HepG2 (cell line): Measurements from ENCODE around the gene PHYH. TPM values are rescaled to one million over a fixed set of nuclear protein-coding genes. Genes with fewer than 3 reads are reported as not detected.

Experiments
- ATAC-seq: fragments of 200-7000 bp; cut with Tn5 transposase; 3 replicates; pipeline ENCODE4 v1.9.1; 2020; ENCODE audit warnings: mild to moderate bottlenecking, moderate library complexity
- BruUV-seq: library from RNA; stranded (reverse); fragments of 400-500 nt; replicated peaks from 2 replicates; lab custom pipeline; 2021; lab: Mats Ljungman, UMichigan
- CTCF ChIA-PET: fragments of 300-600 bp; formaldehyde crosslinking; extraction: SDS; loops from one replicate; lab custom pipeline; 2021; ENCODE audit warnings: low total read pairs, inconsistent platforms, low intra/inter-chr PET ratio; lab: Yijun Ruan, JAX
- POLR2A ChIA-PET: fragments of 350-600 bp; sonication (Branson Sonifier 250); formaldehyde crosslinking; loops from one replicate; lab custom pipeline; 2020; ENCODE audit warnings: antibody characterized with exemption, inconsistent platforms; lab: Yijun Ruan, JAX
- DNase-seq: peaks from one replicate; pipeline ENCODE4 v3.0.0-alpha.2; 2015; ENCODE audit warnings: low spot score
- FAIRE-seq: peaks from 3 replicates; lab custom pipeline; 2011; peaks lifted over from hg19 to GRCh38; lab: Jason Lieb, UNC
- H2AFZ ChIP-seq: one replicate; pipeline ENCODE4 v1.6.1; 2011; ENCODE audit warnings: low read length, inconsistent platforms
- H3K27ac ChIP-seq: fragments of 300-600 bp; 3 replicates; pipeline ENCODE4 v1.8.0; 2011; ENCODE audit warnings: mixed run types, mild to moderate bottlenecking, mixed read lengths, low read length, inconsistent platforms; ENCODE audit not compliant: insufficient read depth; ENCODE audit errors: extremely low read length
- H3K27me3 ChIP-seq, 2 experiments: fragments of 200-600 bp in 1 of 2; 2 replicates in 1 of 2; 3 replicates in 1 of 2; pipeline versions ENCODE4 v1.6.0 to v1.8.0; 2011; ENCODE audit warnings: low read length in 2 of 2, mild to moderate bottlenecking in 2 of 2, moderate library complexity in 2 of 2, inconsistent platforms in 1 of 2; ENCODE audit not compliant: insufficient read depth in 2 of 2, control insufficient read depth in 1 of 2
- H3K36me3 ChIP-seq, 2 experiments: fragments of 200-600 bp in 1 of 2; replicated peaks in 1 of 2; 2 replicates in 1 of 2; 3 replicates in 1 of 2; pipeline versions ENCODE4 v1.5.1 to v1.8.0; 2011; ENCODE audit warnings: low read length in 2 of 2, inconsistent platforms in 1 of 2; ENCODE audit not compliant: insufficient read depth in 2 of 2, control insufficient read depth in 1 of 2
- H3K4me1 ChIP-seq: 2 replicates; pipeline ENCODE4 v1.5.1; 2012; ENCODE audit warnings: low read length, inconsistent platforms; ENCODE audit not compliant: insufficient read depth
- H3K4me2 ChIP-seq: 2 replicates; pipeline ENCODE4 v1.6.0; 2011; ENCODE audit warnings: low read depth, low read length, inconsistent platforms
- H3K4me3 ChIP-seq, 3 experiments: fragments of 200-600 bp in 1 of 3; sonication (generic), shearing (Covaris generic) in 1 of 3; replicated peaks in 1 of 3; 2 replicates each; pipeline ENCODE4 v1.5.1; 2011 to 2016; ENCODE audit warnings: low read length in 3 of 3, inconsistent platforms in 2 of 3, low read depth in 2 of 3, mild to moderate bottlenecking in 2 of 3, control low read depth in 1 of 3, mixed read lengths in 1 of 3; ENCODE audit not compliant: insufficient read depth in 1 of 3
- H3K79me2 ChIP-seq: one replicate; pipeline ENCODE4 v1.6.1; 2011; ENCODE audit warnings: low read length, inconsistent platforms; ENCODE audit not compliant: insufficient read depth
- H3K9ac ChIP-seq: 2 replicates; pipeline ENCODE4 v1.6.0; 2011; ENCODE audit warnings: mild to moderate bottlenecking, low read depth, low read length, inconsistent platforms; ENCODE audit not compliant: insufficient read depth
- H3K9me3 ChIP-seq: 2 replicates; pipeline ENCODE4 v1.5.1; 2012; ENCODE audit warnings: mild to moderate bottlenecking, low read length
- H4K20me1 ChIP-seq: 2 replicates; pipeline ENCODE4 v1.6.0; 2011; ENCODE audit warnings: inconsistent platforms, mild to moderate bottlenecking, low read length, moderate library complexity; ENCODE audit not compliant: insufficient read depth
- HNF4A ChIP-seq: sonication (generic); formaldehyde crosslinking; IDR thresholded peaks from 2 replicates; pipeline ENCODE4 v1.4.0; 2020; ENCODE audit warnings: missing genetic modification reagents
- MAFF ChIP-seq: IDR thresholded peaks from 2 replicates; pipeline ENCODE4 v1.6.1; 2011; ENCODE audit warnings: low read depth, low read length, improper control_type of control experiment
- MAFK ChIP-seq, 2 experiments: IDR thresholded peaks in 1 of 2; conservative IDR thresholded peaks in 1 of 2; 2 replicates each; pipeline ENCODE4 v1.6.1; 2011; ENCODE audit warnings: improper control_type of control experiment in 2 of 2, low read length in 2 of 2
- MED1 ChIP-seq: sonication (generic); formaldehyde crosslinking; IDR thresholded peaks from 2 replicates; pipeline ENCODE4 v1.4.0; 2020; ENCODE audit warnings: missing genetic modification reagents
- SMARCC2 ChIP-seq: fragments of 450-650 bp; IDR thresholded peaks from 2 replicates; pipeline ENCODE4 v1.6.1; 2017; ENCODE audit warnings: antibody characterized with exemption, mild to moderate bottlenecking
- TFAP4 ChIP-seq: sonication (generic); IDR thresholded peaks from 2 replicates; pipeline ENCODE4 v1.6.1; 2016; ENCODE audit warnings: low read depth, borderline replicate concordance
- U2AF2 ChIP-seq: fragments of 200-400 bp; formaldehyde crosslinking; IDR thresholded peaks from 2 replicates; pipeline ENCODE4 v1.6.1; 2017; ENCODE audit warnings: low read depth, mild to moderate bottlenecking, low read length
- ZBTB1 ChIP-seq: sonication (generic); formaldehyde crosslinking; IDR thresholded peaks from 2 replicates; pipeline ENCODE4 v1.4.0; 2020; ENCODE audit warnings: missing genetic modification reagents, borderline replicate concordance
- ZNF124 ChIP-seq: sonication (generic); formaldehyde crosslinking; IDR thresholded peaks from 2 replicates; pipeline ENCODE4 v1.4.0; 2020; ENCODE audit warnings: missing genetic modification reagents
- ZNF430 ChIP-seq: sonication (generic); formaldehyde crosslinking; IDR thresholded peaks from 2 replicates; pipeline ENCODE4 v1.9.0; 2021; ENCODE audit warnings: mild to moderate bottlenecking, missing genetic modification reagents
- WGBS: methylation state at CpG from one replicate; pipeline ENCODE4 v1.1.6; 2017; ENCODE audit warnings: low lambda C conversion rate; 5-methylcytosine and 5-hydroxymethylcytosine counted together
- in situ Hi-C: cut with HindIII; loops from 2 replicates; pipeline ENCODE4 v1.10.0; 2017; ENCODE audit warnings: low pct_unique_long_range_greater_than_20kb; ENCODE audit not compliant: extremely low pct_ligation_motif_present
- intact Hi-C: fragments of 100-400 bp; cut with micrococcal nuclease; formaldehyde crosslinking; loops from one replicate; pipeline ENCODE4 v1.10.0; 2022; ENCODE audit not compliant: unreplicated experiment
- polyA plus RNA-seq, 8 experiments: library from polyadenylated mRNA; depleted of rRNA in 3 of 8; stranded (reverse) in 7 of 8; unstranded in 1 of 8; fragments of >200 nt; fragmentation: Illumina TruSeq in 4 of 8; extraction: Trizol in 4 of 8; gene quantifications; 2 replicates each; pipeline versions ENCODE4 v1.2.1 to v1.2.3, GENCODE V29; 2011 to 2016; ENCODE audit warnings: low read depth in 4 of 8, missing spikeins in 1 of 8, mixed read lengths in 1 of 8; ENCODE audit not compliant: insufficient read depth in 1 of 8
- total RNA-seq, 5 experiments: library from RNA; depleted of rRNA; stranded (reverse); fragments of >200 nt; fragmentation: Illumina TruSeq; extraction: Trizol; gene quantifications; 2 replicates each; pipeline ENCODE4 v1.2.3, GENCODE V29; 2016; ENCODE audit warnings: low read depth in 1 of 5

The PHYH gene
- total and polyA plus RNA-seq, 2 of the 13 experiments (the other 11 are each of a cell fraction or from before 2014, with no cell fraction given): 27.2 to 34.5 TPM

GRCh38 chr10:13241613-13242012 lies 58.3 kb downstream of the PHYH start (continued):
- TF ChIP-seq MED1 (CRISPR knock-in tag) (no peak), ZBTB1 (CRISPR knock-in tag) (no peak), U2AF2 (no peak), SMARCC2 (no peak), ZNF430 (CRISPR knock-in tag) (no peak)

GRCh38 chr10:13239923-13240322 lies 59.9 kb downstream of the PHYH start:
- Histone ChIP-seq H3K4me3 (no peak overlapping the region), H3K27ac (no peak overlapping the region), H3K79me2 (no peaks in the 10 kb centered on the region), H2AFZ (no peak overlapping the region), H4K20me1 (no peaks in the 10 kb centered on the region), H3K4me2 (no peak overlapping the region)
- DNase-seq (peak; percentile 31), FAIRE-seq (no peak)
- no TSS peak for BruUV-seq
- 21% methylated on average over 7 of the region's 7 CpGs for WGBS
- POLR2A ChIA-PET: no interaction called here
- TF ChIP-seq HNF4A (CRISPR knock-in tag): peak; percentile 60
- TF ChIP-seq TFAP4: peak; percentile 92
- TF ChIP-seq MAFF: peak; percentile 79
- peak; percentile 74 to 86 for TF ChIP-seq MAFK (conservative IDR thresholded peaks at IDR 0.05 in 1 of 2, IDR thresholded peaks at IDR 0.05 in 1 of 2; ENCODE audit: low read length in 2 of 2)
- TF ChIP-seq ZNF124 (CRISPR knock-in tag): no peak
- TF ChIP-seq, all 625 proteins: peak for 4
- CTCF ChIA-PET: no interaction called here
- no peak for ATAC-seq
- H3K27me3 ChIP-seq: no peaks in the 10 kb centered on the region; a peak in 1 of 5 replicates
- no peaks in the 10 kb centered on the region for H3K36me3 ChIP-seq
- H3K4me1 ChIP-seq: peaks cover 45% of the 10 kb centered on the region
- no peaks in the 10 kb centered on the region for H3K9me3 ChIP-seq
- no peak overlapping the region for H3K9ac ChIP-seq
- intact Hi-C loops: no loop called here
- in situ Hi-C loops: no loop called here
